GM23248 (cell line): ENCODE data around the gene TCP11. TPM values are rescaled to one million over a fixed set of nuclear protein-coding genes. Genes with fewer than 3 reads are reported as not detected.

Experiments used
- DNase-seq: peaks from one replicate; pipeline ENCODE4 v3.0.0-alpha.2; 2015
- H2AFZ ChIP-seq: fragments of 200-600 bp; sonication (generic); 2 replicates; pipeline ENCODE4 v1.6.1; 2016; ENCODE audit warnings: antibody characterized with exemption
- H3F3A ChIP-seq: fragments of 200-600 bp; sonication (generic); 2 replicates; pipeline ENCODE4 v1.6.1; 2016; ENCODE audit warnings: mild to moderate bottlenecking, antibody characterized with exemption, mixed run types; ENCODE audit not compliant: insufficient read depth
- H3K27ac ChIP-seq: fragments of 200-600 bp; sonication (generic); 2 replicates; pipeline ENCODE4 v1.5.1; 2016; ENCODE audit warnings: mild to moderate bottlenecking
- H3K27me3 ChIP-seq: fragments of 200-600 bp; sonication (generic); replicated peaks from 2 replicates; pipeline ENCODE4 v1.6.1; 2016; ENCODE audit warnings: mild to moderate bottlenecking; ENCODE audit not compliant: insufficient read depth
- H3K36me3 ChIP-seq: fragments of 200-600 bp; sonication (generic); 2 replicates; pipeline ENCODE4 v1.6.1; 2016; ENCODE audit warnings: low read depth, mild to moderate bottlenecking
- H3K4me1 ChIP-seq: fragments of 200-600 bp; sonication (generic); 2 replicates; pipeline ENCODE4 v1.6.1; 2016; ENCODE audit warnings: mild to moderate bottlenecking; ENCODE audit not compliant: insufficient read depth
- H3K4me2 ChIP-seq: fragments of 200-600 bp; sonication (generic); one replicate; pipeline ENCODE4 v1.6.1; 2016; ENCODE audit warnings: mild to moderate bottlenecking; ENCODE audit not compliant: unreplicated experiment
- H3K4me3 ChIP-seq: fragments of 200-600 bp; sonication (generic); 2 replicates; pipeline ENCODE4 v1.5.1; 2016; ENCODE audit warnings: mild to moderate bottlenecking
- H3K79me2 ChIP-seq: fragments of 200-600 bp; sonication (generic); 2 replicates; pipeline ENCODE4 v1.6.1; 2016; ENCODE audit warnings: mild to moderate bottlenecking; ENCODE audit not compliant: insufficient read depth
- H3K9ac ChIP-seq: fragments of 200-600 bp; sonication (generic); 2 replicates; pipeline ENCODE4 v1.6.1; 2016; ENCODE audit warnings: mild to moderate bottlenecking
- H3K9me2 ChIP-seq: fragments of 200-600 bp; sonication (generic); 2 replicates; pipeline ENCODE4 v1.6.1; 2016; ENCODE audit warnings: mixed run types, mild to moderate bottlenecking, moderate library complexity; ENCODE audit not compliant: insufficient read depth
- H3K9me3 ChIP-seq: fragments of 200-600 bp; sonication (generic); one replicate; pipeline ENCODE4 v1.6.1; 2017; ENCODE audit warnings: low read depth
- H4K20me1 ChIP-seq: fragments of 200-600 bp; sonication (generic); 2 replicates; pipeline ENCODE4 v1.6.0; 2016; ENCODE audit not compliant: insufficient read depth
- EZH2 ChIP-seq: fragments of 200-600 bp; sonication (generic); IDR thresholded peaks from 2 replicates; pipeline ENCODE4 v1.6.1; 2018; ENCODE audit warnings: antibody characterized with exemption, mild to moderate bottlenecking; ENCODE audit not compliant: insufficient read depth, poor library complexity, severe bottlenecking
- EZH2phosphoT487 ChIP-seq: fragments of 200-600 bp; sonication (generic); IDR thresholded peaks from 2 replicates; pipeline ENCODE4 v1.6.1; 2018; ENCODE audit warnings: antibody characterized with exemption, moderate library complexity, mild to moderate bottlenecking, low read depth; ENCODE audit not compliant: insufficient read depth
- WGBS, 2 experiments: methylation state at CpG; one replicate each; pipeline ENCODE4 v1.1.6; 2015 to 2017; ENCODE audit warnings: low lambda C conversion rate in 2 of 2, low coverage in 1 of 2; ENCODE audit errors: missing lambda C conversion rate in 2 of 2; 5-methylcytosine and 5-hydroxymethylcytosine counted together
- in situ Hi-C: fragments of 300-500 bp; cut with MboI; formaldehyde crosslinking; loops from 2 replicates; pipeline ENCODE4 v1.15.0; 2020
- polyA plus RNA-seq: library from polyadenylated mRNA; unstranded; fragments of >200 nt; fragmentation: Nextera tagmentation; extraction: Ambion mirVana; gene quantifications from 2 replicates; pipeline ENCODE4 v1.2.1, GENCODE V29; 2016
- total RNA-seq: library from RNA; depleted of rRNA; stranded (reverse); fragments of >200 nt; shearing (Covaris generic); gene quantifications from 2 replicates; pipeline ENCODE4 v1.2.3, GENCODE V29; 2014

TCP11 gene
- total and polyA plus RNA-seq, 2 experiments from 2014 or later, result not detected

GRCh38 chr6:35084511-35085203 is 56.5 kb downstream of the TCP11 start:
- Histone ChIP-seq H3K9ac (no peak overlapping the region), H3K27me3 (no peaks in the 10 kb centered on the region), H3K4me2 (no peak overlapping the region), H4K20me1 (no peaks in the 10 kb centered on the region), H2AFZ (no peak overlapping the region), H3K27ac (no peak overlapping the region), H3K4me1 (peaks cover 6% of the 10 kb centered on the region), H3K36me3 (no peaks in the 10 kb centered on the region), H3K9me3 (no peaks in the 10 kb centered on the region), H3K4me3 (no peak overlapping the region), H3K79me2 (no peaks in the 10 kb centered on the region), H3F3A (no peaks in the 10 kb centered on the region), H3K9me2 (no peaks in the 10 kb centered on the region)
- in situ Hi-C loops, result no loop called here
- WGBS, 2 experiments, result 88 to 90% methylated on average over 10 to 12 of the region's 12 CpGs
- DNase-seq, result no peak
- TF ChIP-seq EZH2phosphoT487 (no peak), EZH2 (no peak)

GRCh38 chr6:35084041-35084491 is 57.1 kb downstream of the TCP11 start:
- Histone ChIP-seq H2AFZ (no peak overlapping the region), H3K4me2 (no peak overlapping the region), H3K27ac (no peak overlapping the region), H3K9ac (no peak overlapping the region), H3K27me3 (no peaks in the 10 kb centered on the region), H4K20me1 (no peaks in the 10 kb centered on the region), H3F3A (no peaks in the 10 kb centered on the region), H3K4me3 (no peak overlapping the region), H3K4me1 (no peaks in the 10 kb centered on the region), H3K79me2 (no peaks in the 10 kb centered on the region), H3K9me3 (no peaks in the 10 kb centered on the region), H3K36me3 (no peaks in the 10 kb centered on the region), H3K9me2 (no peaks in the 10 kb centered on the region)
- DNase-seq, result no peak
- TF ChIP-seq EZH2 (no peak), EZH2phosphoT487 (no peak)
- WGBS, 2 experiments, result 57 to 59% methylated on average over 14 of the region's 14 CpGs
- in situ Hi-C loops, result no loop called here

GRCh38 chr6:35083507-35083906 is 57.6 kb downstream of the TCP11 start:
- in situ Hi-C loops, result no loop called here
- Histone ChIP-seq H3K4me3 (no peak overlapping the region), H3K4me1 (no peaks in the 10 kb centered on the region), H3K27me3 (no peaks in the 10 kb centered on the region), H3F3A (no peaks in the 10 kb centered on the region), H3K79me2 (no peaks in the 10 kb centered on the region), H3K9ac (no peak overlapping the region), H3K9me3 (no peaks in the 10 kb centered on the region), H4K20me1 (no peaks in the 10 kb centered on the region), H3K27ac (no peak overlapping the region), H3K9me2 (no peaks in the 10 kb centered on the region), H3K4me2 (no peak overlapping the region), H2AFZ (no peak overlapping the region), H3K36me3 (no peaks in the 10 kb centered on the region)
- 91 to 98% methylated on average over 9 of the region's 9 CpGs for WGBS, 2 experiments
- DNase-seq, result no peak
- no peak for TF ChIP-seq EZH2phosphoT487
- TF ChIP-seq EZH2, result no peak

GRCh38 chr6:35082733-35083403 is 58.3 kb downstream of the TCP11 start:
- TF ChIP-seq EZH2 (no peak), EZH2phosphoT487 (no peak)
- Histone ChIP-seq H3F3A (no peaks in the 10 kb centered on the region), H3K27ac (no peak overlapping the region), H3K27me3 (no peaks in the 10 kb centered on the region), H2AFZ (no peak overlapping the region), H3K79me2 (no peaks in the 10 kb centered on the region), H3K36me3 (no peaks in the 10 kb centered on the region), H4K20me1 (no peaks in the 10 kb centered on the region), H3K4me1 (no peaks in the 10 kb centered on the region), H3K9me2 (no peaks in the 10 kb centered on the region), H3K4me2 (no peak overlapping the region), H3K9me3 (no peaks in the 10 kb centered on the region), H3K9ac (no peak overlapping the region), H3K4me3 (no peak overlapping the region)
- no peak for DNase-seq
- WGBS, 2 experiments, result 84 to 87% methylated on average over 12 to 13 of the region's 13 CpGs
- in situ Hi-C loops, result no loop called here
